Astrocyte (in vitro differentiated cells and primary cell): ENCODE results near the gene PCDHGB3.
"Not testable (repeated sequence)": the region's sequence is repeated elsewhere in the genome, so short reads cannot be mapped to it uniquely, and the experiment has no call there.

Experiments
- CTCF ChIP-seq: IDR thresholded peaks from 2 replicates; pipeline ENCODE4 v1.5.1; 2011; ENCODE audit warnings: low read depth, mild to moderate bottlenecking, inconsistent platforms, low read length, moderate library complexity; ENCODE audit not compliant: insufficient read depth
- EZH2 ChIP-seq: IDR thresholded peaks from 2 replicates; pipeline ENCODE4 v1.6.1; 2012; ENCODE audit warnings: mild to moderate bottlenecking, low read length, inconsistent platforms; ENCODE audit not compliant: insufficient read depth

- TF ChIP-seq CTCF, EZH2: not testable (repeated sequence)
Measured at GRCh38 chr5:141375444-141376155, 5.6 kb downstream of the PCDHGB3 start.
